K562 (cell line): ENCODE results near the gene DIP2C. TPM values are rescaled to one million over a fixed set of nuclear protein-coding genes. Genes with fewer than 3 reads are reported as not detected.
A peak's percentile ranks its signal among the peaks of the same experiment; 100 is the strongest.

Source experiments
- ATAC-seq: fragments of 200-7000 bp; cut with Tn5 transposase; 3 replicates; pipeline ENCODE4 v1.9.1; 2020; ENCODE audit warnings: moderate library complexity
- BruUV-seq: library from RNA; stranded (reverse); fragments of 400-500 nt; replicated peaks from 2 replicates; lab custom pipeline; 2021; lab: Mats Ljungman, UMichigan
- CTCF ChIA-PET: fragments of 300-600 bp; formaldehyde crosslinking; extraction: SDS; loops from one replicate; lab custom pipeline; 2021; ENCODE audit warnings: low intra/inter-chr PET ratio; lab: Yijun Ruan, JAX
- POLR2A ChIA-PET: fragments of 300-600, 350-650 bp; sonication (Branson Sonifier 250); formaldehyde crosslinking; extraction: SDS; loops from one replicate; lab custom pipeline; 2021; ENCODE audit warnings: antibody characterized with exemption, inconsistent platforms; lab: Yijun Ruan, JAX
- DNase-seq, 4 experiments: peaks; one replicate each; pipeline versions ENCODE4 v3.0.0 to v3.0.0-alpha.2; 2011 to 2018; ENCODE audit warnings: low spot score in 3 of 4, mixed read lengths in 3 of 4; ENCODE audit errors: extremely low read depth in 1 of 4
- FAIRE-seq: peaks from 2 replicates; lab custom pipeline; 2011; peaks lifted over from hg19 to GRCh38; lab: Jason Lieb, UNC
- H2AFZ ChIP-seq: 2 replicates; pipeline ENCODE4 v1.6.0; 2011; ENCODE audit warnings: low read depth, low read length, control low read depth, inconsistent platforms
- H3K27ac ChIP-seq: fragments of 200-600 bp; 3 replicates; pipeline ENCODE4 v1.8.0; 2011; ENCODE audit warnings: low read depth, mild to moderate bottlenecking, control low read depth, inconsistent platforms, low read length, moderate library complexity, mixed read lengths; ENCODE audit errors: extremely low read depth
- H3K27me3 ChIP-seq, 2 experiments: fragments of 300-600 bp in 1 of 2; 2 replicates in 1 of 2; 3 replicates in 1 of 2; pipeline versions ENCODE4 v1.6.0 to v1.8.0; 2011; ENCODE audit warnings: inconsistent platforms in 2 of 2, low read length in 2 of 2, mild to moderate bottlenecking in 1 of 2, mixed read lengths in 1 of 2, moderate library complexity in 1 of 2; ENCODE audit not compliant: control insufficient read depth in 2 of 2, insufficient read depth in 2 of 2
- H3K36me3 ChIP-seq: fragments of 300-600 bp; 3 replicates; pipeline ENCODE4 v1.8.0; 2011; ENCODE audit warnings: mild to moderate bottlenecking, low read length, inconsistent platforms; ENCODE audit not compliant: control insufficient read depth, insufficient read depth
- H3K4me1 ChIP-seq, 2 experiments: fragments of 200-600 bp in 1 of 2; replicated peaks in 1 of 2; 2 replicates in 1 of 2; 3 replicates in 1 of 2; pipeline versions ENCODE4 v1.5.1 to v1.8.0; 2011; ENCODE audit warnings: inconsistent platforms in 2 of 2, low read length in 2 of 2, mild to moderate bottlenecking in 1 of 2, mixed read lengths in 1 of 2, moderate library complexity in 1 of 2; ENCODE audit not compliant: control insufficient read depth in 2 of 2, insufficient read depth in 2 of 2
- H3K4me2 ChIP-seq: 2 replicates; pipeline ENCODE4 v1.6.1; 2011; ENCODE audit warnings: low read length, control low read depth, inconsistent platforms, mixed read lengths; ENCODE audit not compliant: insufficient read depth
- H3K4me3 ChIP-seq: fragments of 200-600 bp; sonication (generic), shearing (Covaris generic); 2 replicates; pipeline ENCODE4 v1.5.1; 2016; ENCODE audit warnings: control low read depth, inconsistent platforms
- H3K79me2 ChIP-seq: fragments of 200-600 bp; 3 replicates; pipeline ENCODE4 v1.8.0; 2011; ENCODE audit warnings: low read length, inconsistent platforms; ENCODE audit not compliant: control insufficient read depth, insufficient read depth
- H3K9ac ChIP-seq, 2 experiments: 2 replicates each; pipeline versions ENCODE4 v1.6.0 to v1.6.1; 2011; ENCODE audit warnings: low read depth in 2 of 2, low read length in 2 of 2, control low read depth in 1 of 2, inconsistent platforms in 1 of 2, mild to moderate bottlenecking in 1 of 2, mixed read lengths in 1 of 2; ENCODE audit not compliant: insufficient read depth in 1 of 2
- H3K9me1 ChIP-seq: one replicate; pipeline ENCODE4 v1.6.0; 2011; ENCODE audit warnings: inconsistent platforms, mild to moderate bottlenecking, low read length, moderate library complexity; ENCODE audit not compliant: control insufficient read depth, insufficient read depth
- H3K9me3 ChIP-seq: replicated peaks from 2 replicates; pipeline ENCODE4 v1.5.1; 2011; ENCODE audit warnings: low read depth, low read length, inconsistent platforms; ENCODE audit not compliant: control insufficient read depth, insufficient read depth
- H4K20me1 ChIP-seq: replicated peaks from 2 replicates; pipeline ENCODE4 v1.6.1; 2011; ENCODE audit warnings: low read length, inconsistent platforms, mixed read lengths; ENCODE audit not compliant: control insufficient read depth, insufficient read depth
- BRD9 ChIP-seq: fragments of 450-650 bp; IDR thresholded peaks from 2 replicates; pipeline ENCODE4 v1.6.1; 2018; ENCODE audit warnings: low read depth; ENCODE audit not compliant: partially characterized antibody
- ELF4 ChIP-seq: fragments of 450-650 bp; formaldehyde crosslinking; IDR thresholded peaks from 2 replicates; pipeline ENCODE4 v1.4.0; 2022; ENCODE audit warnings: missing genetic modification characterization
- ZNF263 ChIP-seq: sonication (generic); formaldehyde crosslinking; IDR thresholded peaks from 2 replicates; pipeline ENCODE4 v1.8.0; 2022; ENCODE audit warnings: mild to moderate bottlenecking, missing genetic modification reagents, borderline replicate concordance
- ZNF318 ChIP-seq, 2 experiments: fragments of 450-650 bp; IDR thresholded peaks; 2 replicates each; pipeline ENCODE4 v1.6.1; 2016; ENCODE audit warnings: mild to moderate bottlenecking in 2 of 2, borderline replicate concordance in 1 of 2, low read depth in 1 of 2, moderate library complexity in 1 of 2
- WGBS: fragments of 100-300 bp; shearing (Covaris generic); methylation state at CpG from one replicate; pipeline ENCODE4 v1.1.6; 2016; ENCODE audit warnings: low coverage, mixed read lengths; ENCODE audit not compliant: insufficient coverage; ENCODE audit errors: missing lambda C conversion rate; 5-methylcytosine and 5-hydroxymethylcytosine counted together
- in situ Hi-C: fragments of 300-500 bp; cut with MboI; formaldehyde crosslinking; loops from 4 replicates; pipeline ENCODE4 v1.15.0; 2018; ENCODE audit warnings: inconsistent platforms, mixed read lengths
- intact Hi-C: fragments of 100-400 bp; cut with micrococcal nuclease; formaldehyde crosslinking; loops from 2 replicates; pipeline ENCODE4 v1.14.2; 2022
- polyA plus RNA-seq, 8 experiments: library from polyadenylated mRNA; depleted of rRNA in 4 of 8; stranded (reverse) in 5 of 8; unstranded in 3 of 8; fragments of >200 nt; fragmentation: Nextera tagmentation in 2 of 8; fragmentation: Illumina TruSeq in 1 of 8; extraction: Ambion mirVana in 2 of 8; extraction: Trizol in 1 of 8; gene quantifications; 2 replicates each; pipeline versions ENCODE4 v1.2.1 to v1.2.3, GENCODE V29; 2011 to 2014; ENCODE audit warnings: inconsistent platforms in 1 of 8, missing spikeins in 1 of 8
- total RNA-seq, 7 experiments: library from RNA; depleted of rRNA in 6 of 7; stranded (reverse); fragments of >200 nt in 6 of 7; fragmentation: Illumina TruSeq in 2 of 7; extraction: Trizol in 2 of 7; gene quantifications; 2 replicates each; pipeline versions ENCODE4 v1.2.1 to v1.2.3, GENCODE V29; 2011 to 2021; ENCODE audit warnings: low replicate concordance in 1 of 7
- TF ChIP-seq, protein P1 (sequence below): sonication (generic); formaldehyde crosslinking; IDR thresholded peaks from 2 replicates; pipeline ENCODE4 v1.8.1; 2023; ENCODE audit warnings: mild to moderate bottlenecking, missing genetic modification reagents

The DIP2C gene
- total and polyA plus RNA-seq, 9 of the 15 experiments (the other 6 are each of a cell fraction or from before 2014, with no cell fraction given) = 0.01 TPM; not detected in 8

DNA sequence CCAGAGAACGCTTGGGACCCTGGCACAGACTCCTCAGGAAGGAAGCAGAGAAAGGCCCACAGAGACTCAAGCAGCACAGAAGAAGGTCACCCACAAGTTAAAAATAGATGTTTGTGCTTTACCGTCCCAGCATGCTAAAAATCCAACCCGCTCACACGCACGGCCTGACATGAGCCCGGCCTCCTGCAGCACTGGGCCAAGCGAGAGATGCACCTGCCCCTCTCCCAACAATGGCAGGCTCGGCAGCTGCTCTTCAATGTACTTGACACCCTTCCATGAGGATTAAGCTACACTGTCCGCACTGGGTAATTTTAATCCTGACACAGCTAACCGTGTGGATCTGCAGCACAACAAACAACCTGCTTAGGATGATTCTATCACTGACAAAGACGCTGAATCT lies 9.3 kb downstream of the DIP2C start (continued):
- TF ChIP-seq ELF4 (CRISPR knock-in tag) (no peak), BRD9 (no peak)

- under 1% methylated on average over 13 of the region's 15 CpGs for WGBS
- H2AFZ ChIP-seq = no peak overlapping the region
- H3K27ac ChIP-seq = no peak overlapping the region
- no peaks in the 10 kb centered on the region for H3K36me3 ChIP-seq
- intact Hi-C loops = no loop called here
- H3K9me1 ChIP-seq = no peaks in the 10 kb centered on the region
- DNase-seq (no peak), ATAC-seq (no peak), FAIRE-seq (no peak)
- no TSS peak for BruUV-seq
- no peaks in the 10 kb centered on the region for H4K20me1 ChIP-seq
- CTCF ChIA-PET = no interaction called here
- TF ChIP-seq ZNF263 (peak; percentile 85), ZNF318 (IDR thresholded peaks at IDR 0.05; ENCODE audit: borderline replicate concordance in 1 of 2, low read depth in 1 of 2) (no peak)
- TF ChIP-seq, protein P1, sequence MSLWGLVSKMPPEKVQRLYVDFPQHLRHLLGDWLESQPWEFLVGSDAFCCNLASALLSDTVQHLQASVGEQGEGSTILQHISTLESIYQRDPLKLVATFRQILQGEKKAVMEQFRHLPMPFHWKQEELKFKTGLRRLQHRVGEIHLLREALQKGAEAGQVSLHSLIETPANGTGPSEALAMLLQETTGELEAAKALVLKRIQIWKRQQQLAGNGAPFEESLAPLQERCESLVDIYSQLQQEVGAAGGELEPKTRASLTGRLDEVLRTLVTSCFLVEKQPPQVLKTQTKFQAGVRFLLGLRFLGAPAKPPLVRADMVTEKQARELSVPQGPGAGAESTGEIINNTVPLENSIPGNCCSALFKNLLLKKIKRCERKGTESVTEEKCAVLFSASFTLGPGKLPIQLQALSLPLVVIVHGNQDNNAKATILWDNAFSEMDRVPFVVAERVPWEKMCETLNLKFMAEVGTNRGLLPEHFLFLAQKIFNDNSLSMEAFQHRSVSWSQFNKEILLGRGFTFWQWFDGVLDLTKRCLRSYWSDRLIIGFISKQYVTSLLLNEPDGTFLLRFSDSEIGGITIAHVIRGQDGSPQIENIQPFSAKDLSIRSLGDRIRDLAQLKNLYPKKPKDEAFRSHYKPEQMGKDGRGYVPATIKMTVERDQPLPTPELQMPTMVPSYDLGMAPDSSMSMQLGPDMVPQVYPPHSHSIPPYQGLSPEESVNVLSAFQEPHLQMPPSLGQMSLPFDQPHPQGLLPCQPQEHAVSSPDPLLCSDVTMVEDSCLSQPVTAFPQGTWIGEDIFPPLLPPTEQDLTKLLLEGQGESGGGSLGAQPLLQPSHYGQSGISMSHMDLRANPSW (CRISPR knock-in tag) = no peak
- no peaks in the 10 kb centered on the region for H3K79me2 ChIP-seq
- H3K4me2 ChIP-seq = no peak overlapping the region
- peaks cover 5 to 41% of the 10 kb centered on the region in 2 experiments; a peak in 4 of 5 replicates for H3K27me3 ChIP-seq
- no peaks in the 10 kb centered on the region for H3K9me3 ChIP-seq
- no peak overlapping the region for H3K9ac ChIP-seq
- POLR2A ChIA-PET = no interaction called here
- no peaks in the 10 kb centered on the region; a peak in 1 of 5 replicates for H3K4me1 ChIP-seq
- no peak overlapping the region for H3K4me3 ChIP-seq
- in situ Hi-C loops = loop anchor here (10.0 kb wide), 1 partner anchor 105 kb away; no protein-coding TSS in a partner anchor
Observed at GRCh38 chr10:679556-679955, 9.9 kb downstream of the DIP2C start.
